Muscle of arm (tissue), 12 donors: Measurements from ENCODE around the gene WAPL. TPM values are rescaled to one million over a fixed set of nuclear protein-coding genes. Genes with fewer than 3 reads are reported as not detected.
"Not testable (repeated sequence)": the region's sequence is repeated elsewhere in the genome, so short reads cannot be mapped to it uniquely, and the experiment has no call there.

ENCODE experiments used
- DNase-seq: peaks from one replicate; pipeline ENCODE4 v3.0.0-alpha.2; 2013
- polyA plus RNA-seq, 12 donors: library from polyadenylated mRNA; unstranded; fragments of 120-200 nt; gene quantifications; one replicate each; pipeline ENCODE4 v1.2.1, GENCODE V29; 2013; ENCODE audit not compliant: insufficient read length in 12 of 12

The WAPL gene
- polyA plus RNA-seq, 12 donors: 27.1 to 32.9 (median 29.4) TPM; not detected in 1

GRCh38 chr10:86391236-86391840 is 130.3 kb downstream of the WAPL start:
- no peak for DNase-seq

GRCh38 chr10:86390337-86391120 is 131.1 kb downstream of the WAPL start:
- DNase-seq: no peak

- no peak for DNase-seq
Measured at GRCh38 chr10:86389441-86390193, 132.0 kb downstream of the WAPL start.

GRCh38 chr10:86389109-86389440 is 132.5 kb downstream of the WAPL start:
- DNase-seq: not testable (repeated sequence)

- no peak for DNase-seq
Measured at GRCh38 chr10:86388119-86388704, 133.4 kb downstream of the WAPL start.

- DNase-seq: no peak
Measured at GRCh38 chr10:86387178-86387794, 134.3 kb downstream of the WAPL start.

GRCh38 chr10:86385806-86386205 is 135.8 kb downstream of the WAPL start:
- no peak for DNase-seq

Other genes with a start within 250 kb of the WAPL start
- gene GRID1, start 155.0 kb downstream of the WAPL start, polyA plus RNA-seq: 1 to 10 TPM in 10 of 12 donors, not detected in 2; 3.0 to 7.0 (median 4.9) TPM
- gene OPN4, start 132.8 kb upstream of the WAPL start, polyA plus RNA-seq: 1 to 10 TPM in 7 of 12 donors, under 1 TPM in 3, not detected in 2; 0.81 to 2.4 (median 1.2) TPM
- gene LDB3, start 146.7 kb upstream of the WAPL start, polyA plus RNA-seq: 1,000 to 10,000 TPM in 1 of 12 donors, 100 to 1,000 TPM in 11; 367 to 6,548 (median 850) TPM
- gene BMPR1A, start 234.8 kb upstream of the WAPL start, polyA plus RNA-seq: 10 to 100 TPM in 11 of 12 donors, not detected in 1; 16.3 to 65.1 (median 55.2) TPM